HepG2 (cell line): ENCODE results near the gene TCOF1. TPM values are rescaled to one million over a fixed set of nuclear protein-coding genes. Genes with fewer than 3 reads are reported as not detected.
A peak's percentile ranks its signal among the peaks of the same experiment; 100 is the strongest.

ENCODE experiments used
- CEBPB ChIP-seq: IDR thresholded peaks from 2 replicates; pipeline ENCODE4 v1.6.1; 2011; ENCODE audit warnings: low read depth, low read length, improper control_type of control experiment, borderline replicate concordance
- MTERF4 ChIP-seq: sonication (generic); formaldehyde crosslinking; IDR thresholded peaks from 2 replicates; pipeline ENCODE4 v1.8.0; 2023; ENCODE audit warnings: mild to moderate bottlenecking, missing genetic modification reagents
- MXD1 ChIP-seq: sonication (generic); formaldehyde crosslinking; IDR thresholded peaks from 2 replicates; pipeline ENCODE4 v1.4.0; 2020; ENCODE audit warnings: mild to moderate bottlenecking, missing genetic modification reagents
- MYC ChIP-seq: sonication (generic); formaldehyde crosslinking; IDR thresholded peaks from 2 replicates; pipeline ENCODE4 v1.9.0; 2021; ENCODE audit warnings: missing genetic modification reagents, borderline replicate concordance
- NFE2L1 ChIP-seq: sonication (generic); formaldehyde crosslinking; IDR thresholded peaks from 2 replicates; pipeline ENCODE4 v1.4.0; 2020; ENCODE audit warnings: missing genetic modification reagents, mild to moderate bottlenecking, borderline replicate concordance
- NR2F1 ChIP-seq, 2 experiments: fragments of 450-650 bp in 1 of 2; formaldehyde crosslinking in 1 of 2; IDR thresholded peaks; 2 replicates each; pipeline versions ENCODE4 v1.5.0 to v1.6.1; 2016 to 2020; ENCODE audit warnings: mild to moderate bottlenecking in 1 of 2, missing compliant biosample characterization in 1 of 2, missing genetic modification reagents in 1 of 2, moderate library complexity in 1 of 2
- NR3C1 ChIP-seq: sonication (generic); formaldehyde crosslinking; IDR thresholded peaks from 2 replicates; pipeline ENCODE4 v1.4.0; 2020; ENCODE audit warnings: missing genetic modification reagents
- PAF1 ChIP-seq: IDR thresholded peaks from 2 replicates; pipeline ENCODE4 v1.6.1; 2016; ENCODE audit warnings: missing genetic modification reagents, missing compliant biosample characterization
- PHF5A ChIP-seq: IDR thresholded peaks from one replicate; pipeline ENCODE4 v1.6.1; 2018; ENCODE audit warnings: low read depth, missing genetic modification reagents; ENCODE audit not compliant: unreplicated experiment
- USF2 ChIP-seq, 2 experiments: sonication (generic) in 1 of 2; formaldehyde crosslinking in 1 of 2; IDR thresholded peaks; 2 replicates each; pipeline versions ENCODE4 v1.5.1 to v1.6.1; 2011 to 2020; ENCODE audit warnings: borderline replicate concordance in 1 of 2, low read depth in 1 of 2, low read length in 1 of 2, mild to moderate bottlenecking in 1 of 2, missing genetic modification reagents in 1 of 2, moderate library complexity in 1 of 2
- ZNF205 ChIP-seq: IDR thresholded peaks from 2 replicates; pipeline ENCODE4 v1.6.1; 2018; ENCODE audit warnings: missing biosample characterization, missing genetic modification reagents
- ZNF253 ChIP-seq: sonication (generic); formaldehyde crosslinking; IDR thresholded peaks from 2 replicates; pipeline ENCODE4 v1.8.0; 2022; ENCODE audit warnings: mild to moderate bottlenecking, missing genetic modification reagents, borderline replicate concordance
- ZNF441 ChIP-seq: sonication (generic); formaldehyde crosslinking; IDR thresholded peaks from 2 replicates; pipeline ENCODE4 v1.7.0; 2021; ENCODE audit warnings: missing genetic modification reagents, borderline replicate concordance
- ZNF468 ChIP-seq: sonication (generic); formaldehyde crosslinking; IDR thresholded peaks from 2 replicates; pipeline ENCODE4 v1.8.0; 2022; ENCODE audit warnings: mild to moderate bottlenecking, moderate library complexity, missing genetic modification reagents
- ZNF616 ChIP-seq: sonication (generic); formaldehyde crosslinking; IDR thresholded peaks from 2 replicates; pipeline ENCODE4 v1.5.0; 2020; ENCODE audit warnings: low read depth, mild to moderate bottlenecking, missing genetic modification reagents
- ZNF720 ChIP-seq: sonication (generic); formaldehyde crosslinking; IDR thresholded peaks from 2 replicates; pipeline ENCODE4 v1.4.0; 2020; ENCODE audit warnings: missing genetic modification reagents
- ZNF724P ChIP-seq: sonication (generic); formaldehyde crosslinking; IDR thresholded peaks from 2 replicates; pipeline ENCODE4 v1.8.0; 2022; ENCODE audit warnings: missing genetic modification reagents, borderline replicate concordance
- polyA plus RNA-seq, 8 experiments: library from polyadenylated mRNA; depleted of rRNA in 3 of 8; stranded (reverse) in 7 of 8; unstranded in 1 of 8; fragments of >200 nt; fragmentation: Illumina TruSeq in 4 of 8; extraction: Trizol in 4 of 8; gene quantifications; 2 replicates each; pipeline versions ENCODE4 v1.2.1 to v1.2.3, GENCODE V29; 2011 to 2016; ENCODE audit warnings: low read depth in 4 of 8, missing spikeins in 1 of 8, mixed read lengths in 1 of 8; ENCODE audit not compliant: insufficient read depth in 1 of 8
- total RNA-seq, 5 experiments: library from RNA; depleted of rRNA; stranded (reverse); fragments of >200 nt; fragmentation: Illumina TruSeq; extraction: Trizol; gene quantifications; 2 replicates each; pipeline ENCODE4 v1.2.3, GENCODE V29; 2016; ENCODE audit warnings: low read depth in 1 of 5
- TF ChIP-seq, protein P1 (sequence below): sonication (generic); formaldehyde crosslinking; IDR thresholded peaks from 2 replicates; pipeline ENCODE4 v1.9.0; 2021; ENCODE audit warnings: missing genetic modification reagents, borderline replicate concordance
- TF ChIP-seq, protein P2 (sequence below): sonication (generic); formaldehyde crosslinking; IDR thresholded peaks from 2 replicates; pipeline ENCODE4 v1.5.0; 2020; ENCODE audit warnings: mild to moderate bottlenecking, missing genetic modification reagents

TCOF1 gene
- total and polyA plus RNA-seq, 2 of the 13 experiments (the other 11 are each of a cell fraction or from before 2014, with no cell fraction given), result 10.1 to 41.6 TPM

- TF ChIP-seq MXD1 (CRISPR knock-in tag) (no peak), ZNF468 (no peak), ZNF205 (CRISPR knock-in tag) (0 out of 2 replicates have a peak, but pooled peaks have one; percentile 43), ZNF441 (CRISPR knock-in tag) (no peak), NFE2L1 (CRISPR knock-in tag) (no peak), ZNF253 (CRISPR knock-in tag) (no peak), PHF5A (CRISPR knock-in tag) (no peak), NR2F1 (CRISPR knock-in tag; IDR thresholded peaks at IDR 0.05) (no peak; a peak in 1 of 4 replicates), ZNF720 (CRISPR knock-in tag) (no peak), PAF1 (CRISPR knock-in tag) (no peak), ZNF616 (CRISPR knock-in tag) (no peak), CEBPB (no peak), NR3C1 (no peak), MYC (peak; percentile 64; the same call in 1 of the 2 replicates), ZNF724P (CRISPR knock-in tag) (no peak), MTERF4 (CRISPR knock-in tag) (0 out of 2 replicates have a peak, but pooled peaks have one; percentile 16), USF2 (IDR thresholded peaks at IDR 0.05; ENCODE audit: low read depth, low read length) (peak; percentile 70; the same call in 1 of the 2 replicates), USF2 (CRISPR knock-in tag; IDR thresholded peaks at IDR 0.05; ENCODE audit: borderline replicate concordance) (peak; percentile 82; the same call in 1 of the 2 replicates)
- TF ChIP-seq, protein P1, sequence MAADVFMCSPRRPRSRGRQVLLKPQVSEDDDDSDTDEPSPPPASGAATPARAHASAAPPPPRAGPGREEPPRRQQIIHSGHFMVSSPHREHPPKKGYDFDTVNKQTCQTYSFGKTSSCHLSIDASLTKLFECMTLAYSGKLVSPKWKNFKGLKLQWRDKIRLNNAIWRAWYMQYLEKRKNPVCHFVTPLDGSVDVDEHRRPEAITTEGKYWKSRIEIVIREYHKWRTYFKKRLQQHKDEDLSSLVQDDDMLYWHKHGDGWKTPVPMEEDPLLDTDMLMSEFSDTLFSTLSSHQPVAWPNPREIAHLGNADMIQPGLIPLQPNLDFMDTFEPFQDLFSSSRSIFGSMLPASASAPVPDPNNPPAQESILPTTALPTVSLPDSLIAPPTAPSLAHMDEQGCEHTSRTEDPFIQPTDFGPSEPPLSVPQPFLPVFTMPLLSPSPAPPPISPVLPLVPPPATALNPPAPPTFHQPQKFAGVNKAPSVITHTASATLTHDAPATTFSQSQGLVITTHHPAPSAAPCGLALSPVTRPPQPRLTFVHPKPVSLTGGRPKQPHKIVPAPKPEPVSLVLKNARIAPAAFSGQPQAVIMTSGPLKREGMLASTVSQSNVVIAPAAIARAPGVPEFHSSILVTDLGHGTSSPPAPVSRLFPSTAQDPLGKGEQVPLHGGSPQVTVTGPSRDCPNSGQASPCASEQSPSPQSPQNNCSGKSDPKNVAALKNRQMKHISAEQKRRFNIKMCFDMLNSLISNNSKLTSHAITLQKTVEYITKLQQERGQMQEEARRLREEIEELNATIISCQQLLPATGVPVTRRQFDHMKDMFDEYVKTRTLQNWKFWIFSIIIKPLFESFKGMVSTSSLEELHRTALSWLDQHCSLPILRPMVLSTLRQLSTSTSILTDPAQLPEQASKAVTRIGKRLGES (CRISPR knock-in tag), result no peak
- TF ChIP-seq, protein P2, sequence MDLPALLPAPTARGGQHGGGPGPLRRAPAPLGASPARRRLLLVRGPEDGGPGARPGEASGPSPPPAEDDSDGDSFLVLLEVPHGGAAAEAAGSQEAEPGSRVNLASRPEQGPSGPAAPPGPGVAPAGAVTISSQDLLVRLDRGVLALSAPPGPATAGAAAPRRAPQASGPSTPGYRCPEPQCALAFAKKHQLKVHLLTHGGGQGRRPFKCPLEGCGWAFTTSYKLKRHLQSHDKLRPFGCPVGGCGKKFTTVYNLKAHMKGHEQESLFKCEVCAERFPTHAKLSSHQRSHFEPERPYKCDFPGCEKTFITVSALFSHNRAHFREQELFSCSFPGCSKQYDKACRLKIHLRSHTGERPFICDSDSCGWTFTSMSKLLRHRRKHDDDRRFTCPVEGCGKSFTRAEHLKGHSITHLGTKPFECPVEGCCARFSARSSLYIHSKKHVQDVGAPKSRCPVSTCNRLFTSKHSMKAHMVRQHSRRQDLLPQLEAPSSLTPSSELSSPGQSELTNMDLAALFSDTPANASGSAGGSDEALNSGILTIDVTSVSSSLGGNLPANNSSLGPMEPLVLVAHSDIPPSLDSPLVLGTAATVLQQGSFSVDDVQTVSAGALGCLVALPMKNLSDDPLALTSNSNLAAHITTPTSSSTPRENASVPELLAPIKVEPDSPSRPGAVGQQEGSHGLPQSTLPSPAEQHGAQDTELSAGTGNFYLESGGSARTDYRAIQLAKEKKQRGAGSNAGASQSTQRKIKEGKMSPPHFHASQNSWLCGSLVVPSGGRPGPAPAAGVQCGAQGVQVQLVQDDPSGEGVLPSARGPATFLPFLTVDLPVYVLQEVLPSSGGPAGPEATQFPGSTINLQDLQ (CRISPR knock-in tag), result no peak; the same call in 1 of the 2 replicates
Observed at GRCh38 chr5:150428106-150428876, 70.8 kb downstream of the TCOF1 start (continued).
